CD4-positive, alpha-beta memory T cell (primary cell): ENCODE measurements around the gene ACVR1B. TPM values are rescaled to one million over a fixed set of nuclear protein-coding genes. Genes with fewer than 3 reads are reported as not detected.

ENCODE experiments used
- CTCF ChIA-PET: fragments of 350-600 bp; sonication (Branson Sonifier 250); formaldehyde crosslinking; loops from one replicate; lab custom pipeline; 2021; ENCODE audit warnings: inconsistent platforms; ENCODE audit not compliant: partially characterized antibody; lab: Charles Lee
- POLR2A ChIA-PET: fragments of 350-600 bp; sonication (Branson Sonifier 250); formaldehyde crosslinking; loops from one replicate; lab custom pipeline; 2021; ENCODE audit not compliant: partially characterized antibody; lab: Charles Lee
- DNase-seq, 5 donors: peaks; one replicate each; pipeline versions ENCODE4 v3.0.0 to v3.0.0-alpha.2; 2020 to 2022; ENCODE audit warnings: mixed read lengths in 1 of 5
- H3K27ac ChIP-seq: one replicate; pipeline ENCODE4 v1.7.0; 2013; ENCODE audit warnings: low read depth, low read length
- H3K27me3 ChIP-seq: 2 replicates; pipeline ENCODE4 v1.7.0; 2013; ENCODE audit warnings: mild to moderate bottlenecking, low read length, moderate library complexity; ENCODE audit not compliant: insufficient read depth
- H3K36me3 ChIP-seq: 2 replicates; pipeline ENCODE4 v1.7.0; 2013; ENCODE audit warnings: mild to moderate bottlenecking, low read length, moderate library complexity; ENCODE audit not compliant: insufficient read depth
- H3K4me1 ChIP-seq: 2 replicates; pipeline ENCODE4 v1.7.0; 2013; ENCODE audit warnings: mild to moderate bottlenecking, low read length, moderate library complexity; ENCODE audit not compliant: insufficient read depth
- H3K4me3 ChIP-seq, 2 donors: one replicate each; pipeline ENCODE4 v1.7.0; 2013; ENCODE audit warnings: low read length in 2 of 2, mild to moderate bottlenecking in 1 of 2
- H3K9me3 ChIP-seq, 2 donors: one replicate each; pipeline ENCODE4 v1.7.0; 2013; ENCODE audit warnings: low read length in 2 of 2, control low read depth in 1 of 2; ENCODE audit not compliant: control insufficient read depth in 1 of 2
- H3K27ac Mint-ChIP-seq, 7 donors: one replicate each; pipeline ENCODE4 v1.8.0; 2020 to 2021; ENCODE audit warnings: mixed read lengths in 7 of 7, mild to moderate bottlenecking in 6 of 7, inconsistent platforms in 3 of 7, moderate library complexity in 3 of 7
- H3K27me3 Mint-ChIP-seq, 2 donors: one replicate each; pipeline ENCODE4 v1.8.0; 2020 to 2021; ENCODE audit warnings: mixed read lengths in 2 of 2
- H3K36me3 Mint-ChIP-seq, 2 donors: one replicate each; pipeline ENCODE4 v1.8.0; 2020 to 2021; ENCODE audit warnings: mixed read lengths in 2 of 2, inconsistent platforms in 1 of 2, mild to moderate bottlenecking in 1 of 2
- H3K4me1 Mint-ChIP-seq, 4 donors: one replicate each; pipeline ENCODE4 v1.8.0; 2020 to 2021; ENCODE audit warnings: mixed read lengths in 4 of 4, mild to moderate bottlenecking in 1 of 4
- H3K4me3 Mint-ChIP-seq, 8 donors: one replicate each; pipeline ENCODE4 v1.8.0; 2020 to 2021; ENCODE audit warnings: mixed read lengths in 8 of 8, mild to moderate bottlenecking in 7 of 8, moderate library complexity in 6 of 8, inconsistent platforms in 3 of 8
- H3K9me3 Mint-ChIP-seq, 8 donors: one replicate each; pipeline ENCODE4 v1.8.0; 2020 to 2021; ENCODE audit warnings: mixed read lengths in 8 of 8, mild to moderate bottlenecking in 5 of 8, inconsistent platforms in 3 of 8, moderate library complexity in 1 of 8
- intact Hi-C: fragments of 100-400 bp; cut with micrococcal nuclease; formaldehyde crosslinking; loops from one replicate; pipeline ENCODE4 v1.15.1; 2023
- polyA plus RNA-seq, 2 donors: library from polyadenylated mRNA; unstranded; fragments of 300-500 nt; fragmentation: Illumina TruSeq; gene quantifications; one replicate each; pipeline ENCODE4 v1.2.3, GENCODE V29; 2021
- total RNA-seq, 2 experiments: library from RNA; stranded (reverse); gene quantifications; one replicate each; pipeline ENCODE4 v1.2.3, GENCODE V29; 2021

Gene ACVR1B
- total and polyA plus RNA-seq, 4 experiments from 2014 or later, result 0.42 to 12.6 (median 6.7) TPM

DNA sequence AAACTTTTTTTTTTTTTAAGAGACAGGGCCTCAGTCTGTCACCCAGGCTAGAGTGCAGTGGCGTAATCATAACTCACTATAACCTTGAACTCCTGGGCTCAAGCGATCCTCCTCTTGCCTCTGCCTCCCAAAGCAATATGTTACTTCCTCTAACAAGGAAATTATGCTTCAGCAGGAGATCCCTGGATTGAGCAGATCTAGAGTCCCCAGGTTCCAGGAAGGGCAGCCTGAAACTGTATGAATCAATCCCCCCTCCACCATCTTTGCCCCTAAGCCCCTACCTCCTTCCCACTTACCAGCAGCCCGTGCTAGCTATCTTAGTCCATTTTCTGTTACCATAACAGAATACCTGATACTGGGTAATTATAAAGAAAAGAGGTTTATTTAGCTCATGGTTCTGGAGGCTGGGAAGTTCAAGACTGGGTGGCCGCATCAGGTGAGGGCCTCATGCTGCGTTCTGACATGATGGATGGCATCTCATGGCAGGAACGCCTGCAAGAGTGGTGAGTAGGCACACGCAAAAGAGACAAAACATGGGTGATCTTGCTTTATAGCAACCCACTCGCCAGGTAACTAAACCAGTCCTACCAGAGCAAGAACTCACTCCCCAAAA lies 60.2 kb downstream of the ACVR1B start:
- Histone ChIP-seq H3K36me3 (peaks cover 21% of the 10 kb centered on the region), H3K9me3 (no peaks in the 10 kb centered on the region), H3K4me3 (no peak overlapping the region), H3K27me3 (no peaks in the 10 kb centered on the region), H3K27ac (no peak overlapping the region), H3K4me1 (peaks cover 19% of the 10 kb centered on the region)
- Mint-ChIP-seq H3K4me3 (no peak overlapping the region), H3K36me3 (peaks cover 31 to 63% of the 10 kb centered on the region in 2 donors), H3K4me1 (peaks cover 4 to 35% (median 13%) of the 10 kb centered on the region in 4 donors), H3K9me3 (peaks cover 0 to 4% (median 0%) of the 10 kb centered on the region in 8 donors), H3K27me3 (no peaks in the 10 kb centered on the region), H3K27ac (peak overlapping the region in 4 of 7 donors; percentile 11 to 89 (median 29))
- intact Hi-C loops, result no loop called here
- CTCF ChIA-PET, result interaction anchor here (1.0 to 34.6 kb wide), 2 partner anchors 8 to 11 kb away, joined by 3 to 1048 read pairs; no protein-coding TSS in a partner anchor
- DNase-seq, result no peak
- POLR2A ChIA-PET, result no interaction called here

DNA sequence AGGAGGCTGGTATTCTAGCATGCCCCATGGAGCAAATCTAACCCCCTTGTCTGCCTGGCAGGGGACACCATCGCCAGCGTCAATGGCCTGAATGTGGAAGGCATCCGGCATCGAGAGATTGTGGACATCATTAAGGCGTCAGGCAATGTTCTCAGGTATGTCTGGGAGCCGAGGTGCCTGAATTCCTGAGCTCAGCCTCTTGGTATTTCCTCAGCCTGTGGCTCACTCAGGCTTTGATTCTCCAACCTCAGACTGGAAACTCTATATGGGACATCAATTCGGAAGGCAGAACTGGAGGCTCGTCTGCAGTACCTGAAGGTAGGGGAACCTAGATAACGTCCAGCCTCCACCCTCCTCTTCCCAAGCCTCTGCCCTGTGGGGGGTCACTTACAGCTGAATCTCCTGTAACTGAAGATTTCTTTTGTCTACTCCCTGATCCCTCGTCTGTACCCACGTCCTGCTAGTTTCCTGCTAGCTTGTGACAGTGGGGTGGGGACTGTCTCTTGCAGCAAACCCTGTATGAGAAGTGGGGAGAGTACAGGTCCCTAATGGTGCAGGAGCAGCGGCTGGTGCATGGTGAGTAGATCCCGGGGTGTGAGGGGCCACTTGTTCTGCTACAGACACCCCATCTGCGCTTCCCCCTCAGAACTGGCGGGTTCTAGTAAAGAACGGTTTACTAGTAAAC lies 62.3 kb downstream of the ACVR1B start:
- Mint-ChIP-seq H3K36me3 (peaks cover 31 to 55% of the 10 kb centered on the region in 2 donors), H3K4me1 (peaks cover 0 to 17% (median 5%) of the 10 kb centered on the region in 4 donors), H3K9me3 (peaks cover 0 to 4% (median 0%) of the 10 kb centered on the region in 8 donors), H3K27ac (peak overlapping the region in 4 of 7 donors; percentile 30 to 82 (median 75)), H3K4me3 (no peak overlapping the region), H3K27me3 (no peaks in the 10 kb centered on the region)
- H3K27ac ChIP-seq, result no peak overlapping the region
- peaks cover 7% of the 10 kb centered on the region for H3K4me1 ChIP-seq
- H3K9me3 ChIP-seq, result no peaks in the 10 kb centered on the region
- ChIA-PET POLR2A (no interaction called here), CTCF (interaction anchor here (20.6 to 34.6 kb wide), 2 partner anchors 9 to 16 kb away, joined by 1048 read pairs; partner anchors contain the start of gene TAMALIN)
- no peak overlapping the region for H3K4me3 ChIP-seq
- DNase-seq, result peak in 2 of 5 donors; percentile 24 to 42
- intact Hi-C loops, result no loop called here
- peaks cover 21% of the 10 kb centered on the region for H3K36me3 ChIP-seq
- no peaks in the 10 kb centered on the region for H3K27me3 ChIP-seq

- Mint-ChIP-seq H3K27me3 (no peaks in the 10 kb centered on the region), H3K27ac (peak overlapping the region in 1 of 7 donors; percentile 82), H3K4me3 (no peak overlapping the region), H3K9me3 (peaks cover 0 to 4% (median 0%) of the 10 kb centered on the region in 8 donors), H3K4me1 (peaks cover 0 to 13% (median 0%) of the 10 kb centered on the region in 4 donors), H3K36me3 (peaks cover 31 to 47% of the 10 kb centered on the region in 2 donors)
- Histone ChIP-seq H3K4me1 (no peaks in the 10 kb centered on the region), H3K27ac (no peak overlapping the region), H3K36me3 (peaks cover 21% of the 10 kb centered on the region), H3K27me3 (no peaks in the 10 kb centered on the region), H3K9me3 (no peaks in the 10 kb centered on the region), H3K4me3 (no peak overlapping the region)
- DNase-seq, result peak in 2 of 5 donors; percentile 20 to 37
- intact Hi-C loops, result no loop called here
- ChIA-PET CTCF (interaction anchor here (4.1 to 34.6 kb wide), 3 partner anchors 8 to 18 kb away, joined by 19 to 1048 read pairs (median 1048); partner anchors contain the start of gene TAMALIN), POLR2A (no interaction called here)
Measured at GRCh38 chr12:52014567-52015530, 63.4 kb downstream of the ACVR1B start.

- H3K27me3 ChIP-seq, result no peaks in the 10 kb centered on the region
- Mint-ChIP-seq H3K36me3 (peaks cover 29 to 43% of the 10 kb centered on the region in 2 donors), H3K27me3 (no peaks in the 10 kb centered on the region), H3K27ac (peak overlapping the region in 3 of 7 donors; percentile 19 to 77 (median 74)), H3K4me1 (peaks cover 2 to 20% (median 6%) of the 10 kb centered on the region in 4 donors), H3K9me3 (peaks cover 0 to 4% (median 0%) of the 10 kb centered on the region in 8 donors), H3K4me3 (peak overlapping the region in 1 of 8 donors; percentile 52)
- DNase-seq, result peak in 3 of 5 donors; percentile 31 to 45 (median 32)
- ChIA-PET CTCF (interaction anchor here (4.1 to 20.6 kb wide), 2 partner anchors 11 to 18 kb away, joined by 19 to 1048 read pairs; partner anchors contain the start of gene TAMALIN), POLR2A (no interaction called here)
- intact Hi-C loops, result no loop called here
- H3K9me3 ChIP-seq, result no peaks in the 10 kb centered on the region
- peaks cover 20% of the 10 kb centered on the region for H3K36me3 ChIP-seq
- peaks cover 2% of the 10 kb centered on the region for H3K4me1 ChIP-seq
- no peak overlapping the region for H3K27ac ChIP-seq
- H3K4me3 ChIP-seq, result no peak overlapping the region
Measured at GRCh38 chr12:52015532-52016041, 64.1 kb downstream of the ACVR1B start.

GRCh38 chr12:52018433-52019112 lies 67.1 kb downstream of the ACVR1B start:
- DNase-seq, result no peak

More at GRCh38 chr12:52018433-52019112, 67.1 kb downstream of the ACVR1B start:
- Mint-ChIP-seq H3K4me3 (peak overlapping the region in 1 of 8 donors; percentile 52), H3K4me1 (peaks cover 10 to 31% (median 16%) of the 10 kb centered on the region in 4 donors), H3K27me3 (no peaks in the 10 kb centered on the region), H3K9me3 (peaks cover 0 to 6% (median 0%) of the 10 kb centered on the region in 8 donors), H3K27ac (peak overlapping the region in 3 of 7 donors; percentile 18 to 83 (median 54)), H3K36me3 (peaks cover 8 to 19% of the 10 kb centered on the region in 2 donors)
- H3K4me3 ChIP-seq, result no peak overlapping the region
- ChIA-PET POLR2A (interaction anchor here (1.6 to 9.9 kb wide), 2 partner anchors 12 to 25 kb away, joined by 5 to 187 read pairs; partner anchors contain the start of gene TAMALIN), CTCF (interaction anchor here (4.1 to 20.6 kb wide), 3 partner anchors 8 to 48 kb away, joined by 19 to 1048 read pairs (median 289); partner anchors contain the start of genes ATG101 and TAMALIN)
- intact Hi-C loops, result no loop called here
- H3K27me3 ChIP-seq, result no peaks in the 10 kb centered on the region
- H3K4me1 ChIP-seq, result peaks cover 15% of the 10 kb centered on the region
- H3K27ac ChIP-seq, result no peak overlapping the region
- H3K9me3 ChIP-seq, result no peaks in the 10 kb centered on the region
- H3K36me3 ChIP-seq, result peaks cover 6% of the 10 kb centered on the region
